ENCODE data around the gene ADAMTS4. TPM values are rescaled to one million over a fixed set of nuclear protein-coding genes. Genes with fewer than 3 reads are reported as not detected.

The ADAMTS4 gene
- total and polyA plus RNA-seq, 9 of the 15 experiments (the other 6 are each of a cell fraction or from before 2014, with no cell fraction given), result 0.07 to 3.7 (median 0.41) TPM

GRCh38 chr1:161189036-161189435 is 9.8 kb downstream of the ADAMTS4 start:
- Histone ChIP-seq H3K36me3 (ENCODE audit: control insufficient read depth, insufficient read depth, low read length) (no peaks in the 10 kb centered on the region), H3K27me3 (ENCODE audit: control insufficient read depth in 2 of 2, insufficient read depth in 2 of 2, low read length in 2 of 2) (no peaks in the 10 kb centered on the region), H3K9ac (ENCODE audit: insufficient read depth in 1 of 2, low read depth in 2 of 2, low read length in 2 of 2) (no peak overlapping the region), H3K27ac (ENCODE audit: extremely low read depth, low read depth, low read length) (no peak overlapping the region), H3K4me2 (ENCODE audit: insufficient read depth, low read length) (no peak overlapping the region), H3K9me1 (ENCODE audit: control insufficient read depth, insufficient read depth, low read length) (no peaks in the 10 kb centered on the region), H2AFZ (ENCODE audit: low read depth, low read length) (no peak overlapping the region), H3K4me3 (no peak overlapping the region), H3K4me1 (replicated peaks in 1 of 2; ENCODE audit: control insufficient read depth in 2 of 2, insufficient read depth in 2 of 2, low read length in 2 of 2) (peaks cover 29 to 33% of the 10 kb centered on the region in 2 experiments), H3K79me2 (ENCODE audit: control insufficient read depth, insufficient read depth, low read length) (no peaks in the 10 kb centered on the region), H3K9me3 (replicated peaks; ENCODE audit: control insufficient read depth, insufficient read depth, low read depth, low read length) (no peaks in the 10 kb centered on the region), H4K20me1 (replicated peaks; ENCODE audit: control insufficient read depth, insufficient read depth, low read length) (no peaks in the 10 kb centered on the region)
- no TSS peak for BruUV-seq (replicated peaks)
- WGBS (ENCODE audit: insufficient coverage, low coverage, missing lambda C conversion rate), result 78% methylated on average over 5 of the region's 5 CpGs
- ATAC-seq (no peak), DNase-seq (ENCODE audit: extremely low read depth in 1 of 4, low spot score in 3 of 4) (no peak), FAIRE-seq (no peak)
- CTCF ChIA-PET (ENCODE audit: low intra/inter-chr PET ratio), result no interaction called here
- in situ Hi-C loops (cut with MboI) (no loop called here), intact Hi-C loops (cut with micrococcal nuclease) (no loop called here)
- POLR2A ChIA-PET, result interaction anchor here (1.0 kb wide), 1 partner anchor 11 kb away, joined by 3 read pairs; the partner anchor contains the start of gene B4GALT3
- TF ChIP-seq LCOR (CRISPR knock-in tag; IDR thresholded peaks at IDR 0.05) (no peak), HMGXB4 (CRISPR knock-in tag; IDR thresholded peaks at IDR 0.05) (no peak), FUS (optimal IDR thresholded peaks at IDR 0.05; ENCODE audit: low read depth, low read length) (no peak), WHSC1 (IDR thresholded peaks at IDR 0.05; ENCODE audit: low read length) (no peak), PPARD (CRISPR knock-in tag; IDR thresholded peaks at IDR 0.05) (no peak), ZHX1 (conservative IDR thresholded peaks at IDR 0.05; ENCODE audit: low read length) (no peak), PCBP1 (IDR thresholded peaks at IDR 0.05; ENCODE audit: low read depth, low read length, poor library complexity, severe bottlenecking) (no peak), C11orf30 (IDR thresholded peaks at IDR 0.05; ENCODE audit: low read depth) (no peak), BRF2 (IDR thresholded peaks at IDR 0.05; ENCODE audit: borderline replicate concordance, insufficient read depth, insufficient read length) (no peak), ZNF212 (CRISPR knock-in tag; IDR thresholded peaks at IDR 0.05) (no peak), TSHZ1 (CRISPR knock-in tag; IDR thresholded peaks at IDR 0.05) (no peak)
